AG04450 (cell line): ENCODE measurements around the gene PAX5. TPM values are rescaled to one million over a fixed set of nuclear protein-coding genes. Genes with fewer than 3 reads are reported as not detected.

ENCODE experiments used
- CTCF ChIA-PET: fragments of 300-600, 350-600 bp; formaldehyde crosslinking; extraction: SDS; loops from one replicate; lab custom pipeline; 2022; ENCODE audit warnings: antibody characterized with exemption, inconsistent platforms; lab: Charles Lee
- POLR2A ChIA-PET: fragments of 350-600 bp; formaldehyde crosslinking; extraction: SDS; loops from one replicate; lab custom pipeline; 2021; ENCODE audit warnings: antibody characterized with exemption, inconsistent platforms; lab: Yijun Ruan, JAX
- DNase-seq: peaks from one replicate; pipeline ENCODE4 v3.0.0-alpha.2; 2011; ENCODE audit warnings: low read depth, low spot score
- H3K27ac ChIP-seq: one replicate; pipeline ENCODE4 v1.5.1; 2012; ENCODE audit warnings: low read depth, low read length, control low read depth
- H3K27me3 ChIP-seq: one replicate; pipeline ENCODE4 v1.6.0; 2012; ENCODE audit warnings: low read length; ENCODE audit not compliant: control insufficient read depth, insufficient read depth
- H3K4me3 ChIP-seq: 2 replicates; pipeline ENCODE4 v1.5.1; 2011; ENCODE audit warnings: mild to moderate bottlenecking, low read depth, low read length, control low read depth
- H3K9me3 ChIP-seq: 2 replicates; pipeline ENCODE4 v1.5.1; 2012; ENCODE audit warnings: low read length; ENCODE audit not compliant: control insufficient read depth, insufficient read depth
- polyA plus RNA-seq: library from polyadenylated mRNA; depleted of rRNA; stranded (reverse); fragments of >200 nt; gene quantifications from 2 replicates; pipeline ENCODE4 v1.2.3, GENCODE V29; 2011
- TF ChIP-seq, protein P1 (sequence below): IDR thresholded peaks from 2 replicates; pipeline ENCODE4 v1.5.1; 2011; ENCODE audit warnings: low read depth, low read length, control low read depth, inconsistent platforms

The PAX5 gene
- polyA plus RNA-seq, 1 experiment, result not detected

DNA sequence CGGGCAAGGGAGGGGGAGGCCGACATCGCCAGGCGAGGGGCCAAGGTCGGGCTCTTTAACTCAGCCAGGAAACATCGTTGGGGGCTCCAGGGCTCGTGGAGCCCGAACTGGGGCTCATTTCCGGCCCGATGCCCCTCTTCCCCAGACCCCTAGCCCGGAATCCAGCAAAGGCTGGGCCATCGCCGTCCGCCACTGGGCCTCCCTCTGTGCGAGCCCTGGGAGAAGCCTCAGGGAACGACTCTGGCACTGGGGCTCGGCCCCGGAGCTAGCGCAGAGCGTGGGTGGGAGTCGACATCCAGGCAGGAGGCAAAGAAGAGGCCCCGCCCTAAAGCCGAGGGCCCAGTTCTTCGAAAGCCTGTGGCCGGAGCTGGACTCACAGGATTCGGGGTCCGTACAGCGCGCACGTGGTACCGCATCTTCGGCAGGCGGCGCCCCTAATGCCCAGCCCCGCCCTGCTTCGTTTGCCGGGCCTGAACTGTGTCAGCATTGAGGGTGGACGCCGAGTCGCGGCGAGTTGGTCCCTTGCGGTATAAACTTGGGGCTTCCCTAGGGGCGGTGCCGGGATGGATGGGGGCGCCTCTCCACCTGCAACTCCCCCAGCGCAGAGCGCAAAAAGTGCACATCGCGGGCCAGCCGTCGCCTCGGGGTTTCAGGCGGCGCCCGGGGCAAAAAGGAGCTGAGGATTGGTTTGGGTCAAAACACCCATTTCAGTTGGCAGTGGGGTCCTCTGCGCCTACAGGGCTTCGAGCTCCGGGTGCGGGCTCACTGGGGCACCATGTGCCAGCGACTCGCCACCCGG is 3.6 kb upstream of the PAX5 start:
- POLR2A ChIA-PET, result interaction anchor here (0.7 kb wide), 1 partner anchor 9 kb away, joined by 3 read pairs; no protein-coding TSS in a partner anchor
- Histone ChIP-seq H3K4me3 (no peak overlapping the region; the same call in 1 of the 2 replicates), H3K27me3 (peaks cover 93% of the 10 kb centered on the region), H3K27ac (no peak overlapping the region), H3K9me3 (peaks cover 18% of the 10 kb centered on the region; the same call in 1 of the 2 replicates)
- TF ChIP-seq, protein P1, sequence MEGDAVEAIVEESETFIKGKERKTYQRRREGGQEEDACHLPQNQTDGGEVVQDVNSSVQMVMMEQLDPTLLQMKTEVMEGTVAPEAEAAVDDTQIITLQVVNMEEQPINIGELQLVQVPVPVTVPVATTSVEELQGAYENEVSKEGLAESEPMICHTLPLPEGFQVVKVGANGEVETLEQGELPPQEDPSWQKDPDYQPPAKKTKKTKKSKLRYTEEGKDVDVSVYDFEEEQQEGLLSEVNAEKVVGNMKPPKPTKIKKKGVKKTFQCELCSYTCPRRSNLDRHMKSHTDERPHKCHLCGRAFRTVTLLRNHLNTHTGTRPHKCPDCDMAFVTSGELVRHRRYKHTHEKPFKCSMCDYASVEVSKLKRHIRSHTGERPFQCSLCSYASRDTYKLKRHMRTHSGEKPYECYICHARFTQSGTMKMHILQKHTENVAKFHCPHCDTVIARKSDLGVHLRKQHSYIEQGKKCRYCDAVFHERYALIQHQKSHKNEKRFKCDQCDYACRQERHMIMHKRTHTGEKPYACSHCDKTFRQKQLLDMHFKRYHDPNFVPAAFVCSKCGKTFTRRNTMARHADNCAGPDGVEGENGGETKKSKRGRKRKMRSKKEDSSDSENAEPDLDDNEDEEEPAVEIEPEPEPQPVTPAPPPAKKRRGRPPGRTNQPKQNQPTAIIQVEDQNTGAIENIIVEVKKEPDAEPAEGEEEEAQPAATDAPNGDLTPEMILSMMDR, result no peak
- no peak for DNase-seq
- CTCF ChIA-PET, result no interaction called here

DNA sequence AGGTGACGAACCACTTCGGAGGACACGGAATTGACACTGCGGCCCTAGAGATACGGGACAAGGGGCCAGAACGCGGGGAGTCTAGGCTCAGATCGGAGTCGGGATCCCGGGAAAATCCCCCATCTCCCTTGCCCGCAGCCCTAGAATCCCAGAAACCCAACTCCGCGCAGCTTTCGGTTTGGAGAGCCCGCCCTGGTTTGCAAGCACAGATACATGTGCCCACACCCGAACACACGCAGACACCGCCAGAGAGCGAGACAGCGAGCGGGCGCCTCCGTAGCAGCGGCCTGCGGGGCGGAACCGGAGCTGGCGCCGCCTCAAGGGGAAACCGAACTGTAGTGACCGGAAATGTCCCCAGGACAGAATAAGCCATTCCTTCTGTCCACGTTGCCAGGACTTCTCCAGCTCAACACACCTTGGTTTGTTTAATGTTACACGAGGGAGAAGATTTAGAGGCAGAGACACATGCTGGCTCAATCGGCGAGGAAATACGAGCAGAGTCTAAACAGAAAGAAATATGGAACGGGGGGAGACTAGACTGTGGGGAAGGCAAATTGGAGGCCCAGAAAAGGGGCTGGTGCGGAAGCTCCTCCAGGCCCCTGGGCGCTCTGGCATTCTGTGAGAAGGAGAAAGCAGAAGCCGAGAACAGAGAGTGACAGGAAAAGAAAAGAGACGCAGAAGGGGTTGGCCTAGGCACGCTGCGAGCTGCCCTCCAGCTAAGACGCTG is 2.9 kb upstream of the PAX5 start:
- TF ChIP-seq, protein P1, result no peak
- Histone ChIP-seq H3K9me3 (peaks cover 18% of the 10 kb centered on the region; the same call in 1 of the 2 replicates), H3K27ac (no peak overlapping the region), H3K27me3 (peaks cover 96% of the 10 kb centered on the region), H3K4me3 (peak overlapping the region; percentile 49)
- no peak for DNase-seq
- CTCF ChIA-PET, result no interaction called here
- POLR2A ChIA-PET, result interaction anchor here (0.5 to 0.7 kb wide), 2 partner anchors 8 to 10 kb away, joined by 3 read pairs; no protein-coding TSS in a partner anchor

DNA sequence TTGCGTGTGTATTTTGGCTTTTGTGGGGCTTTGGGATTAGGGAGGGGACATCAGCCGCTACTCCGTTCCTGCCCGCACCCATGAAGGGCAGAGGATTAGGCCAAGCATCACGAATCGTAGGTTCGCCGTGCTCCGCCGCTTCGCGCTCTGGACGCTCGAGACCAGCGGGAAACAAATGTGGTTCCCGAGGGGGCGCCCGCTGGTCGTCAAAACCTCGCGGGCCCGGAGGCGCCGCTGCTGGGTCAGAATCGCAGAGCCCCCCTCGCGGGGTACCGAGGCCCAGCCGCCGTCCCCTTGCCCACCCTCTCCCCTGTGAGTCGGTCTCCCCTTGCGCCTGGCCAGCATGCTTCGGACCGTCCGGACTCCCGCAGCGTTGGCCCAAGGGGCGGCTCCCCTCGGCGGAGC is 2.3 kb upstream of the PAX5 start:
- POLR2A ChIA-PET, result no interaction called here
- Histone ChIP-seq H3K27me3 (peaks cover 97% of the 10 kb centered on the region), H3K9me3 (peaks cover 18% of the 10 kb centered on the region; the same call in 1 of the 2 replicates), H3K27ac (no peak overlapping the region), H3K4me3 (peak overlapping the region; percentile 49)
- TF ChIP-seq, protein P1, result no peak
- CTCF ChIA-PET, result no interaction called here
- no peak for DNase-seq

DNA sequence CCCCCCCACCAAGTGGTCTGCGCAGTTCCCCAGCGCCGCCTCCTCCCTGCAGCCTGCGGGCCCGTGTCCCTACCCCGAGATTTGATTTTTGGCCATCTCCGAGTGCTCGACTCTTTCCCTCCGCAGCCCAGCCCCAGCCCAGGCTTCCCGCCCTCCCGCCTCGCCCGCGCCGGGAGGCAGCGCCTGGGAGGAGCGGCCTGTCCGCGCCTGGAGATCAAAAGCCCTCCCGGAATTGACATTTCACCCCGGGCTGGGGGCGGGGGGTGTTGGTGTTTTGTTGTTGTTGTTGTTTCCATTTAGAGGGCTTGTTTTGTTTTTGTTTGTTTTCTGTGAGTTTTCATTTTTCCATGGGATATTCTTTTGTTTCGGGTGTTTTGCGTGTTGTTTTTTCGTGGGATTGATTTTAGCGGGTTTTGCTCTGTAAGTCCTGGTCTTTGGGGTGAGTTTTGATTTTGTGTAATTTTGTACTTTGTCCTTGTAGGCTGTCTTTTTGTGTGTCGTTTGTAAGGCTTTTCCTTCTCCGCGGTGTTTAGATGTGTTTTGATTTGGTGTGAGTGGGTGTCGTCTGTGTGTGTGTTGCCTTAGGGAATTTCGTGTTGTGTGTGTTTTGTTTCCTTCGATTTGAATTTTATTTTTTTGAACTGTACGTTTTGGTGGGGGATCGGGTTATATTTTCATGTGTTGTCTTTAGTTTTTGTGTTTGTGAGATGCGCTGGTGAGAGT is 1.7 kb upstream of the PAX5 start:
- H3K27me3 ChIP-seq, result peaks cover 97% of the 10 kb centered on the region
- H3K9me3 ChIP-seq, result peaks cover 18% of the 10 kb centered on the region; the same call in 1 of the 2 replicates
- ChIA-PET POLR2A (no interaction called here), CTCF (no interaction called here)
- no peak overlapping the region for H3K4me3 ChIP-seq
- DNase-seq, result no peak
- TF ChIP-seq, protein P1, result no peak
- H3K27ac ChIP-seq, result no peak overlapping the region
